Endothelial cell of umbilical vein (primary cell): ENCODE measurements around the gene HECW1. TPM values are rescaled to one million over a fixed set of nuclear protein-coding genes. Genes with fewer than 3 reads are reported as not detected.

Source experiments
- BruUV-seq: library from RNA; stranded (reverse); fragments of 400-500 nt; replicated peaks from 2 replicates; lab custom pipeline; 2021; lab: Mats Ljungman, UMichigan
- CTCF ChIA-PET: fragments of 300-600, 350-600 bp; sonication (Branson Sonifier 250); formaldehyde crosslinking; loops from one replicate; lab custom pipeline; 2021; ENCODE audit warnings: antibody characterized with exemption, inconsistent platforms; lab: Charles Lee
- POLR2A ChIA-PET: fragments of 300-600, 350-600 bp; sonication (Branson Sonifier 250); formaldehyde crosslinking; loops from one replicate; lab custom pipeline; 2021; ENCODE audit warnings: antibody characterized with exemption, inconsistent platforms; lab: Charles Lee
- DNase-seq: peaks from one replicate; pipeline ENCODE4 v3.0.0-alpha.2; 2011; ENCODE audit warnings: low read depth, low spot score
- FAIRE-seq: peaks from 2 replicates; lab custom pipeline; 2011; peaks lifted over from hg19 to GRCh38; lab: Jason Lieb, UNC
- H2AFZ ChIP-seq: 2 replicates; pipeline ENCODE4 v1.6.0; 2012; ENCODE audit warnings: low read depth, low read length, control low read depth, inconsistent platforms
- H3K27ac ChIP-seq: 2 replicates; pipeline ENCODE4 v1.5.1; 2011; ENCODE audit warnings: low read depth, mild to moderate bottlenecking, control low read depth, low read length, moderate library complexity; ENCODE audit not compliant: insufficient read depth
- H3K27me3 ChIP-seq, 2 experiments: 2 replicates each; pipeline versions ENCODE4 v1.6.0 to v1.6.1; 2011; ENCODE audit warnings: low read length in 2 of 2, mixed read lengths in 1 of 2; ENCODE audit not compliant: control insufficient read depth in 2 of 2, insufficient read depth in 2 of 2
- H3K36me3 ChIP-seq, 2 experiments: 2 replicates in 1 of 2; 3 replicates in 1 of 2; pipeline ENCODE4 v1.5.1; 2011; ENCODE audit warnings: low read length in 2 of 2, mild to moderate bottlenecking in 1 of 2, moderate library complexity in 1 of 2; ENCODE audit not compliant: control insufficient read depth in 2 of 2, insufficient read depth in 2 of 2; ENCODE audit errors: extremely low read depth in 1 of 2
- H3K4me1 ChIP-seq: 3 replicates; pipeline ENCODE4 v1.5.1; 2011; ENCODE audit warnings: mild to moderate bottlenecking, low read length; ENCODE audit not compliant: control insufficient read depth, insufficient read depth; ENCODE audit errors: extremely low read depth
- H3K4me2 ChIP-seq: 2 replicates; pipeline ENCODE4 v1.6.1; 2011; ENCODE audit warnings: low read length, control low read depth, mixed read lengths; ENCODE audit not compliant: insufficient read depth
- H3K4me3 ChIP-seq, 3 experiments: fragments of 200-600 bp in 1 of 3; sonication (generic), shearing (Covaris generic) in 1 of 3; replicated peaks in 1 of 3; 2 replicates each; pipeline ENCODE4 v1.5.1; 2011 to 2016; ENCODE audit warnings: control low read depth in 3 of 3, low read length in 3 of 3, mild to moderate bottlenecking in 2 of 3, inconsistent platforms in 1 of 3, low read depth in 1 of 3, moderate library complexity in 1 of 3; ENCODE audit not compliant: insufficient read depth in 1 of 3
- H3K79me2 ChIP-seq: 2 replicates; pipeline ENCODE4 v1.6.0; 2012; ENCODE audit warnings: low read length, inconsistent platforms; ENCODE audit not compliant: control insufficient read depth, insufficient read depth
- H3K9ac ChIP-seq: replicated peaks from 2 replicates; pipeline ENCODE3; 2011; ENCODE audit warnings: low read length, control low read depth; ENCODE audit not compliant: insufficient read depth; ENCODE audit errors: extremely low read depth
- H3K9me1 ChIP-seq: replicated peaks from 3 replicates; pipeline ENCODE4 v1.6.0; 2011; ENCODE audit warnings: mild to moderate bottlenecking, low read length; ENCODE audit not compliant: control insufficient read depth, insufficient read depth; ENCODE audit errors: extremely low read depth
- H3K9me3 ChIP-seq: replicated peaks from 2 replicates; pipeline ENCODE4 v1.5.1; 2012; ENCODE audit warnings: low read length, inconsistent platforms; ENCODE audit not compliant: control insufficient read depth, insufficient read depth
- H4K20me1 ChIP-seq: replicated peaks from 2 replicates; pipeline ENCODE3; 2011; ENCODE audit warnings: mild to moderate bottlenecking, low read length; ENCODE audit not compliant: control insufficient read depth, insufficient read depth; ENCODE audit errors: extremely low read depth
- FOS ChIP-seq: IDR thresholded peaks from 2 replicates; pipeline ENCODE4 v1.6.1; 2011; ENCODE audit warnings: mild to moderate bottlenecking, low read length, moderate library complexity, borderline replicate concordance; ENCODE audit not compliant: insufficient read depth
- GATA2 ChIP-seq: IDR thresholded peaks from 2 replicates; pipeline ENCODE4 v1.7.0; 2011; ENCODE audit warnings: low read depth, mild to moderate bottlenecking, moderate library complexity, mixed read lengths, low read length; ENCODE audit not compliant: insufficient read length, insufficient read depth
- JUN ChIP-seq: IDR thresholded peaks from 2 replicates; pipeline ENCODE4 v1.6.1; 2011; ENCODE audit warnings: borderline replicate concordance, low read depth; ENCODE audit not compliant: insufficient read length, insufficient read depth
- MAX ChIP-seq: IDR thresholded peaks from 2 replicates; pipeline ENCODE4 v1.6.1; 2011; ENCODE audit not compliant: insufficient read depth, insufficient read length
- MYC ChIP-seq: IDR thresholded peaks from one replicate; pipeline ENCODE4 v1.6.1; 2011; ENCODE audit warnings: mild to moderate bottlenecking, low read depth, low read length
- POLR2AphosphoS5 ChIP-seq: IDR thresholded peaks from 2 replicates; pipeline ENCODE4 v1.6.1; 2012; ENCODE audit warnings: low read depth, mild to moderate bottlenecking, control low read depth, low read length, moderate library complexity; ENCODE audit not compliant: insufficient read depth
- dilution Hi-C: fragments of 300-500 bp; cut with MboI; formaldehyde crosslinking; loops from one replicate; pipeline ENCODE4 v1.15.0; 2019; ENCODE audit warnings: low sequenced_read_pairs; ENCODE audit not compliant: extremely low pct_ligation_motif_present
- intact Hi-C: fragments of 100-400 bp; cut with micrococcal nuclease; formaldehyde crosslinking; loops from one replicate; pipeline ENCODE4 v1.10.0; 2022
- polyA plus RNA-seq, 4 experiments: library from polyadenylated mRNA; depleted of rRNA in 3 of 4; stranded (reverse) in 3 of 4; unstranded in 1 of 4; fragments of >200 nt; gene quantifications; 2 replicates each; pipeline versions ENCODE4 v1.2.1 to v1.2.3, GENCODE V29; 2011 to 2012; ENCODE audit warnings: missing spikeins in 1 of 4
- total RNA-seq: library from RNA; stranded (reverse); gene quantifications from 2 replicates; pipeline ENCODE4 v1.2.3, GENCODE V29; 2021

The HECW1 gene
- total and polyA plus RNA-seq, 2 donors (not counting 3 experiments of a cell fraction or from before 2014, with no cell fraction given) = not detected

GRCh38 chr7:43195768-43196167, 83.3 kb downstream of the HECW1 start:
- ChIA-PET POLR2A (no interaction called here), CTCF (interaction anchor here (1.6 kb wide), 1 partner anchor 525 kb away, joined by 3 read pairs; no protein-coding TSS in a partner anchor)
- Histone ChIP-seq H3K27me3 (no peaks in the 10 kb centered on the region), H3K4me2 (no peak overlapping the region), H3K79me2 (no peaks in the 10 kb centered on the region), H3K9me3 (no peaks in the 10 kb centered on the region), H2AFZ (no peak overlapping the region), H3K27ac (no peak overlapping the region), H3K9me1 (no peaks in the 10 kb centered on the region), H3K9ac (no peak overlapping the region), H3K4me3 (no peak overlapping the region), H3K4me1 (peaks cover 15% of the 10 kb centered on the region), H4K20me1 (no peaks in the 10 kb centered on the region), H3K36me3 (no peaks in the 10 kb centered on the region)
- dilution Hi-C loops (no loop called here), intact Hi-C loops (loop anchor here (5.0 kb wide), 1 partner anchor 253 kb away; no protein-coding TSS in a partner anchor)
- BruUV-seq = no TSS peak
- TF ChIP-seq MYC = no peak
- no peak for TF ChIP-seq JUN
- TF ChIP-seq MAX = no peak
- TF ChIP-seq POLR2AphosphoS5 = no peak
- DNase-seq (no peak), FAIRE-seq (no peak)

- Histone ChIP-seq H3K9ac (no peak overlapping the region), H3K27ac (no peak overlapping the region), H3K9me1 (no peaks in the 10 kb centered on the region), H3K4me1 (peaks cover 15% of the 10 kb centered on the region), H3K27me3 (no peaks in the 10 kb centered on the region), H3K4me3 (no peak overlapping the region), H3K79me2 (no peaks in the 10 kb centered on the region), H3K9me3 (no peaks in the 10 kb centered on the region), H4K20me1 (no peaks in the 10 kb centered on the region), H3K36me3 (no peaks in the 10 kb centered on the region), H2AFZ (no peak overlapping the region), H3K4me2 (no peak overlapping the region)
- no peak for FAIRE-seq
- ChIA-PET POLR2A (no interaction called here), CTCF (interaction anchor here (1.6 kb wide), 1 partner anchor 525 kb away, joined by 3 read pairs; no protein-coding TSS in a partner anchor)
- no peak for DNase-seq
- dilution Hi-C loops = no loop called here
- BruUV-seq = no TSS peak
- intact Hi-C loops = loop anchor here (5.0 kb wide), 1 partner anchor 254 kb away; no protein-coding TSS in a partner anchor
- TF ChIP-seq POLR2AphosphoS5 = no peak
- no peak for TF ChIP-seq MAX
- TF ChIP-seq JUN = no peak
- TF ChIP-seq GATA2 = no peak
- no peak for TF ChIP-seq MYC
- TF ChIP-seq FOS = no peak
Observed at GRCh38 chr7:43196379-43196778, 83.9 kb downstream of the HECW1 start.
